Left ventricle myocardium inferior (tissue), 1 donor: ENCODE results near the gene SFXN5. TPM values are rescaled to one million over a fixed set of nuclear protein-coding genes. Genes with fewer than 3 reads are reported as not detected.
A peak's percentile ranks its signal among the peaks of the same experiment; 100 is the strongest.

Source experiments
- DNase-seq: peaks from one replicate; pipeline ENCODE4 v3.0.0-alpha.2; 2020
- H3K27ac ChIP-seq: fragments of 200-600 bp; replicated peaks from 2 replicates; pipeline ENCODE4 v1.8.0; 2021
- H3K27me3 ChIP-seq: fragments of 200-600 bp; 2 replicates; pipeline ENCODE4 v1.8.0; 2021; ENCODE audit warnings: low read depth
- H3K36me3 ChIP-seq: fragments of 200-600 bp; 2 replicates; pipeline ENCODE4 v1.8.0; 2021
- H3K4me1 ChIP-seq: fragments of 200-600 bp; 2 replicates; pipeline ENCODE4 v1.8.0; 2021
- H3K4me3 ChIP-seq: fragments of 200-600 bp; 2 replicates; pipeline ENCODE4 v1.8.0; 2021; ENCODE audit warnings: mild to moderate bottlenecking, moderate library complexity
- H3K9me3 ChIP-seq: fragments of 200-600 bp; replicated peaks from 2 replicates; pipeline ENCODE4 v1.8.0; 2021
- intact Hi-C: fragments of 100-400 bp; cut with micrococcal nuclease; formaldehyde crosslinking; loops from one replicate; pipeline ENCODE4 v1.11.0; 2022
- total RNA-seq: library from RNA; stranded (reverse); fragmentation: NEBNext Ultra II Directional; extraction: Animal tissue kit (Norgen Biotek cat#: 25700); gene quantifications from one replicate; pipeline ENCODE4 v1.2.1, GENCODE V29; 2021
- TF ChIP-seq, protein P1 (sequence below): fragments of 200-600 bp; IDR thresholded peaks from 2 replicates; pipeline ENCODE4 v1.8.0; 2021; ENCODE audit warnings: antibody characterized with exemption, mild to moderate bottlenecking, borderline replicate concordance
- donor health status: DM: no; HTN: yes; CAD: no; lungs with severe emphysema.

SFXN5 gene
- total RNA-seq, 1 donor from 2014 or later: 9.9 TPM

DNA sequence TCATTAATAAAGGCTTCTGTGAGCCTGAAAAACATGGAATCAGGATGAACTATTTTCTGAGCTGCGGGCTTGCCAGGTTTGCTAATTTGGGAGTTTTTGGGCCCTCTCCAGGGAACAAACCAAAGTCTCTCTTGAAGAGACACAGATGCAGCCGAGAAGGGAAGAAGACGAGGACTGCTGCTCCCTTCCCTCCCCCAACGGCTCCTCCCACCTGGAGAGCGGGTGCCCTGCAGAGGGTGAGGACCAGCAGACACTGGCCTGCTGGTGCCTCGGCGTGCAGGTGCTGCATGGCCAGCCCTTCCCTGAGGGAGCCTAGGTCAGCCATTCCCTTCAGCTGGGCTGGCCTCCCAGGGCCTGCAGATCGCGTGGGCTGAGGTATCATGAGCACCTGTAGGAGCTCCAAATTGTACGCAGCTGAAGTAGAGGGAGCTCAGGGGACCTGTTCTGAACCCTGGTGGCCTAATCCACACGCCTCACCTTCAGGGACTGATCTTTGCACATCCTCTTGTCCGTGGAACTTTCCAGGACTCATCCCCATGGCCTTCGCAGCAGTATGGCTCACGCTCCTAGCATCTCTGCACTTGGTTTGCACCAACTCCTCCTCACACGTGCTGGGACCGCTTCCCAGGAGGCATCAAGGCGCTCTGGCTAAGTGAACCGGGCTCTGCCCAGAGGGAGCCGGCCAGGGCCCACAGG lies 134.7 kb downstream of the SFXN5 start:
- no peaks in the 10 kb centered on the region for H3K9me3 ChIP-seq
- H3K4me1 ChIP-seq: peaks cover 8% of the 10 kb centered on the region
- no peak for DNase-seq
- no peak overlapping the region for H3K4me3 ChIP-seq
- no peaks in the 10 kb centered on the region for H3K36me3 ChIP-seq
- no peak overlapping the region for H3K27ac ChIP-seq
- intact Hi-C loops: no loop called here
- H3K27me3 ChIP-seq: peaks cover 23% of the 10 kb centered on the region
- TF ChIP-seq, protein P1, sequence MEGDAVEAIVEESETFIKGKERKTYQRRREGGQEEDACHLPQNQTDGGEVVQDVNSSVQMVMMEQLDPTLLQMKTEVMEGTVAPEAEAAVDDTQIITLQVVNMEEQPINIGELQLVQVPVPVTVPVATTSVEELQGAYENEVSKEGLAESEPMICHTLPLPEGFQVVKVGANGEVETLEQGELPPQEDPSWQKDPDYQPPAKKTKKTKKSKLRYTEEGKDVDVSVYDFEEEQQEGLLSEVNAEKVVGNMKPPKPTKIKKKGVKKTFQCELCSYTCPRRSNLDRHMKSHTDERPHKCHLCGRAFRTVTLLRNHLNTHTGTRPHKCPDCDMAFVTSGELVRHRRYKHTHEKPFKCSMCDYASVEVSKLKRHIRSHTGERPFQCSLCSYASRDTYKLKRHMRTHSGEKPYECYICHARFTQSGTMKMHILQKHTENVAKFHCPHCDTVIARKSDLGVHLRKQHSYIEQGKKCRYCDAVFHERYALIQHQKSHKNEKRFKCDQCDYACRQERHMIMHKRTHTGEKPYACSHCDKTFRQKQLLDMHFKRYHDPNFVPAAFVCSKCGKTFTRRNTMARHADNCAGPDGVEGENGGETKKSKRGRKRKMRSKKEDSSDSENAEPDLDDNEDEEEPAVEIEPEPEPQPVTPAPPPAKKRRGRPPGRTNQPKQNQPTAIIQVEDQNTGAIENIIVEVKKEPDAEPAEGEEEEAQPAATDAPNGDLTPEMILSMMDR: no peak

DNA sequence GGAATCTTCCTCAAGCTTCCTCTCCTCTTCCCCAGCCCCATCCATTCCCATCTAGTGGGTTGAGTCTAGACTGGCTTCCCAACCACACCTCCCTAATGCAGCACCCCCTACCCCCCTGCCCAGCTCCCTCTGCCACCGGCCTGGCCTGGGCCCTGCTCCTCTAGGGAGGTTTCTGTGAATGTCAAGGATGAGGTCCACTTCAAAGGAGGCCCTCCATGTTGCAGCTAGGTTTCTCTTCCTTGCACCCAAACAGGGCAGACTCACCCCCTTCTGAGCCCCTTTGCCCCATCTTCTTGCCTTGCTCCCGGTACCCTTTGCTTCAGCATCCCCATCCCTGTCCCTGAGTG lies 135.9 kb downstream of the SFXN5 start:
- TF ChIP-seq, protein P1: no peak
- intact Hi-C loops: no loop called here
- no peak overlapping the region for H3K4me3 ChIP-seq

DNA sequence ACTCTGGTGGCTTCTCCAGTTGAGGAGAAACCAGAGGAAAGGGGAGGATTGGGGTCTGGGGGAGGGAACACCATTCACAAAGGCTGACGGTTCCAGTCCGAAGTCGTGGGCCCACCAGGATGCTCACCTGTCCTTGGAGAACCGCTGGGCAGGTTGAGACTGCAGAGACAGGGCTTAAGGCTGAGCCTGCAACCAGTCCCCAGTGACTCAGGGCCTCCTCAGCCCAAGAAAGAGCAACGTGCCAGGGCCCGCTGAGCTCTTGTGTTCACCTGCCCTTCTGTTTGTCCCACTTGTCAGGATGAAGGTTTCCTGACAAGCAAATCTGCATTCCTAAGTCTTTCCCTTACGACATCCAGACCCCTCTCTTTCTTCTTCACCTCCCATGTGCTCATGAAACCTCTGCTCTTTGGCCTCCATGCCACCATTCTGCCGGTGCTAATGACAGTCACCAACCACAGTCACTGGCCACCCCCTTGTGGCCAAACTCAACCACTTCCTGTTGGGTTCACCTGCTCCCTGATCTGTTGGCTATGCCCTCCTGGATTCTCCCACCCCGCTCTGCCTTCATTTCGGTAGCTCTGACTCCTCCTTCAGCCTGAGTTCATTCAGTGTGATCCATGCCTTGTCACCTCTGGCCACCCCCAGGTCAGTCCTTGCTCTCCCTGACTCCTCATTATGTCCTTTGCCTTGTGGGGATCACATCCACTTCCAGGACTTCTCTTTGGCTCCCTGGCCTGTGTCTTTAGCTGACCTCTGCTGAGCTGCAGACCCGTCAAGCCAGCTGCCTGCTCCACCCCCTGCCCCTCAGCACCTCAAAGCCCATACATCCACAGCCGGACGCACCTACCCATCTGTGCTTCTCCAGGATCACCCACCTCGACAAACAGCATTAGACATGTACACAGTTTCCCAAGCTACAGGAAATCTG lies 136.6 kb downstream of the SFXN5 start:
- Histone ChIP-seq H3K27me3 (peaks cover 42% of the 10 kb centered on the region), H3K4me1 (peaks cover 8% of the 10 kb centered on the region), H3K4me3 (no peak overlapping the region), H3K9me3 (no peaks in the 10 kb centered on the region), H3K36me3 (no peaks in the 10 kb centered on the region), H3K27ac (no peak overlapping the region)
- DNase-seq: no peak
- intact Hi-C loops: no loop called here
- TF ChIP-seq, protein P1: peak; percentile 19

More for the DNA sequence above, 135.9 kb downstream of the SFXN5 start:
- Histone ChIP-seq H3K36me3 (no peaks in the 10 kb centered on the region), H3K27me3 (peaks cover 35% of the 10 kb centered on the region), H3K4me1 (peaks cover 8% of the 10 kb centered on the region), H3K27ac (no peak overlapping the region), H3K9me3 (no peaks in the 10 kb centered on the region)
- DNase-seq: no peak

DNA sequence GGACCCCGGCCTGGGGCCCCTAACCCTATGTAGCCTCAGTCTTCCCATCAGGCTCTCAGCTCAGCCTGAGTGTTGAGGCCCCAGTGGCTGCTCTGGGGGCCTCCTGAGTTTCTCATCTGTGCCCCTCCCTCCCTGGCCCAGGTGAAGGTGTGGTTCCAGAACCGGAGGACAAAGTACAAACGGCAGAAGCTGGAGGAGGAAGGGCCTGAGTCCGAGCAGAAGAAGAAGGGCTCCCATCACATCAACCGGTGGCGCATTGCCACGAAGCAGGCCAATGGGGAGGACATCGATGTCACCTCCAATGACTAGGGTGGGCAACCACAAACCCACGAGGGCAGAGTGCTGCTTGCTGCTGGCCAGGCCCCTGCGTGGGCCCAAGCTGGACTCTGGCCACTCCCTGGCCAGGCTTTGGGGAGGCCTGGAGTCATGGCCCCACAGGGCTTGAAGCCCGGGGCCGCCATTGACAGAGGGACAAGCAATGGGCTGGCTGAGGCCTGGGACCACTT lies 137.8 kb downstream of the SFXN5 start:
- TF ChIP-seq, protein P1: no peak
- Histone ChIP-seq H3K27ac (no peak overlapping the region), H3K27me3 (peaks cover 54% of the 10 kb centered on the region), H3K4me3 (no peak overlapping the region), H3K4me1 (peaks cover 8% of the 10 kb centered on the region), H3K9me3 (no peaks in the 10 kb centered on the region), H3K36me3 (no peaks in the 10 kb centered on the region)
- intact Hi-C loops: no loop called here
- DNase-seq: no peak

DNA sequence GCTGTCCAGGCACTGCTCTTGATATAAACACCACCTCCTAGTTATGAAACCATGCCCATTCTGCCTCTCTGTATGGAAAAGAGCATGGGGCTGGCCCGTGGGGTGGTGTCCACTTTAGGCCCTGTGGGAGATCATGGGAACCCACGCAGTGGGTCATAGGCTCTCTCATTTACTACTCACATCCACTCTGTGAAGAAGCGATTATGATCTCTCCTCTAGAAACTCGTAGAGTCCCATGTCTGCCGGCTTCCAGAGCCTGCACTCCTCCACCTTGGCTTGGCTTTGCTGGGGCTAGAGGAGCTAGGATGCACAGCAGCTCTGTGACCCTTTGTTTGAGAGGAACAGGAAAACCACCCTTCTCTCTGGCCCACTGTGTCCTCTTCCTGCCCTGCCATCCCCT lies 138.3 kb downstream of the SFXN5 start:
- Histone ChIP-seq H3K27me3 (peaks cover 59% of the 10 kb centered on the region), H3K27ac (no peak overlapping the region), H3K9me3 (no peaks in the 10 kb centered on the region), H3K36me3 (no peaks in the 10 kb centered on the region), H3K4me1 (peaks cover 8% of the 10 kb centered on the region), H3K4me3 (no peak overlapping the region)
- TF ChIP-seq, protein P1: no peak
- DNase-seq: no peak
- intact Hi-C loops: no loop called here
